IMR-90 (cell line): ENCODE measurements around the gene LAMTOR3. TPM values are rescaled to one million over a fixed set of nuclear protein-coding genes. Genes with fewer than 3 reads are reported as not detected.
A peak's percentile ranks its signal among the peaks of the same experiment; 100 is the strongest.

Source experiments
- ATAC-seq: fragments of 200-7000 bp; cut with Tn5 transposase; 2 replicates; pipeline ENCODE4 v1.9.1; 2020; ENCODE audit warnings: low read depth, mild to moderate bottlenecking, moderate library complexity
- BruUV-seq: library from RNA; stranded (reverse); fragments of 400-500 nt; replicated peaks from 2 replicates; lab custom pipeline; 2021; lab: Mats Ljungman, UMichigan
- CTCF ChIA-PET: fragments of 300-600 bp; formaldehyde crosslinking; extraction: SDS; loops from one replicate; lab custom pipeline; 2021; ENCODE audit warnings: antibody characterized with exemption; lab: Yijun Ruan, JAX
- POLR2A ChIA-PET: fragments of 300-600 bp; sonication (Branson Sonifier 250); formaldehyde crosslinking; loops from one replicate; lab custom pipeline; 2022; ENCODE audit warnings: antibody characterized with exemption; ENCODE audit not compliant: unreplicated experiment; lab: Charles Lee
- DNase-seq: peaks from one replicate; pipeline ENCODE4 v3.0.0; 2013
- H2AFZ ChIP-seq: replicated peaks from 2 replicates; pipeline ENCODE3; 2013; ENCODE audit warnings: low read length, mild to moderate bottlenecking; ENCODE audit not compliant: poor library complexity
- H2AK5ac ChIP-seq: 2 replicates; pipeline ENCODE4 v1.6.1; 2013; ENCODE audit warnings: low read depth, low read length, inconsistent platforms
- H2AK9ac ChIP-seq: replicated peaks from 2 replicates; pipeline ENCODE3; 2013; ENCODE audit warnings: mild to moderate bottlenecking, low read depth, low read length, moderate library complexity; ENCODE audit not compliant: poor library complexity
- H2BK120ac ChIP-seq: 2 replicates; pipeline ENCODE4 v1.6.1; 2013; ENCODE audit warnings: low read depth, low read length, inconsistent platforms
- H2BK15ac ChIP-seq: 3 replicates; pipeline ENCODE4 v1.6.1; 2013; ENCODE audit warnings: low read depth, low read length, inconsistent platforms
- H2BK20ac ChIP-seq: 2 replicates; pipeline ENCODE4 v1.6.1; 2013; ENCODE audit warnings: low read depth, mild to moderate bottlenecking, inconsistent platforms, low read length, moderate library complexity
- H2BK5ac ChIP-seq: 2 replicates; pipeline ENCODE4 v1.6.1; 2013; ENCODE audit warnings: mild to moderate bottlenecking, low read depth, low read length, inconsistent platforms; ENCODE audit not compliant: poor library complexity, severe bottlenecking
- H3K14ac ChIP-seq: replicated peaks from 2 replicates; pipeline ENCODE4 v1.6.1; 2013; ENCODE audit warnings: low read depth, low read length, inconsistent platforms
- H3K18ac ChIP-seq: 2 replicates; pipeline ENCODE4 v1.6.1; 2013; ENCODE audit warnings: low read depth, low read length, control low read depth
- H3K23ac ChIP-seq: 2 replicates; pipeline ENCODE4 v1.6.1; 2013; ENCODE audit warnings: low read depth, low read length, inconsistent platforms
- H3K27ac ChIP-seq: 2 replicates; pipeline ENCODE4 v1.5.1; 2013; ENCODE audit warnings: mild to moderate bottlenecking, control low read depth, low read length; ENCODE audit not compliant: insufficient read depth
- H3K27me3 ChIP-seq: 2 replicates; pipeline ENCODE4 v1.6.1; 2013; ENCODE audit warnings: low read length; ENCODE audit not compliant: control insufficient read depth, insufficient read depth
- H3K36me3 ChIP-seq: 2 replicates; pipeline ENCODE4 v1.6.1; 2013; ENCODE audit warnings: low read length, mixed read lengths; ENCODE audit not compliant: control insufficient read depth, insufficient read depth
- H3K4ac ChIP-seq: 2 replicates; pipeline ENCODE4 v1.6.1; 2013; ENCODE audit warnings: low read depth, low read length, inconsistent platforms
- H3K4me1 ChIP-seq: 2 replicates; pipeline ENCODE4 v1.6.1; 2013; ENCODE audit warnings: low read length, mixed read lengths; ENCODE audit not compliant: control insufficient read depth, insufficient read depth
- H3K4me2 ChIP-seq: 2 replicates; pipeline ENCODE4 v1.6.1; 2013; ENCODE audit warnings: low read depth, mild to moderate bottlenecking, control low read depth, low read length, moderate library complexity
- H3K4me3 ChIP-seq: 2 replicates; pipeline ENCODE4 v1.5.1; 2013; ENCODE audit warnings: low read depth, mild to moderate bottlenecking, control low read depth, low read length, moderate library complexity; ENCODE audit not compliant: insufficient read depth
- H3K56ac ChIP-seq: 2 replicates; pipeline ENCODE4 v1.6.1; 2013; ENCODE audit warnings: low read length, inconsistent platforms; ENCODE audit not compliant: insufficient read depth; ENCODE audit errors: extremely low read depth
- H3K79me1 ChIP-seq, 2 experiments: 2 replicates each; pipeline ENCODE4 v1.6.1; 2013; ENCODE audit warnings: low read length in 2 of 2, inconsistent platforms in 1 of 2, low read depth in 1 of 2
- H3K9ac ChIP-seq: 2 replicates; pipeline ENCODE4 v1.6.1; 2013; ENCODE audit warnings: low read depth, low read length, control low read depth
- H3K9me1 ChIP-seq: 2 replicates; pipeline ENCODE4 v1.6.1; 2013; ENCODE audit warnings: low read length, inconsistent platforms; ENCODE audit not compliant: insufficient read depth
- H3K9me3 ChIP-seq: 2 replicates; pipeline ENCODE4 v1.6.1; 2013; ENCODE audit warnings: low read length; ENCODE audit not compliant: control insufficient read depth, insufficient read depth
- H4K20me1 ChIP-seq: 2 replicates; pipeline ENCODE4 v1.6.1; 2013; ENCODE audit warnings: low read length, inconsistent platforms; ENCODE audit not compliant: insufficient read depth
- H4K5ac ChIP-seq: 2 replicates; pipeline ENCODE4 v1.6.1; 2013; ENCODE audit warnings: mild to moderate bottlenecking, low read depth, low read length, control low read depth
- H4K8ac ChIP-seq, 2 experiments: 2 replicates each; pipeline ENCODE4 v1.6.1; 2013; ENCODE audit warnings: low read depth in 2 of 2, low read length in 2 of 2, control low read depth in 1 of 2, inconsistent platforms in 1 of 2
- H4K91ac ChIP-seq: 2 replicates; pipeline ENCODE4 v1.6.1; 2013; ENCODE audit warnings: low read depth, low read length, inconsistent platforms; ENCODE audit not compliant: insufficient read depth
- BHLHE40 ChIP-seq: fragments of 150-350 bp; IDR thresholded peaks from 2 replicates; pipeline ENCODE4 v1.6.1; 2016; ENCODE audit warnings: mild to moderate bottlenecking, low read depth, low read length
- CEBPB ChIP-seq: IDR thresholded peaks from 2 replicates; pipeline ENCODE4 v1.6.1; 2012; ENCODE audit warnings: low read depth, low read length, improper control_type of control experiment
- CHD1 ChIP-seq: IDR thresholded peaks from 2 replicates; pipeline ENCODE4 v1.6.1; 2012; ENCODE audit warnings: low read depth, low read length, improper control_type of control experiment
- FOS ChIP-seq: fragments of 150-350 bp; IDR thresholded peaks from 2 replicates; pipeline ENCODE4 v1.6.1; 2016; ENCODE audit warnings: low read depth, low read length
- MAZ ChIP-seq: IDR thresholded peaks from 2 replicates; pipeline ENCODE4 v1.6.1; 2012; ENCODE audit warnings: low read depth, mild to moderate bottlenecking, low read length, improper control_type of control experiment, moderate library complexity, borderline replicate concordance
- MXI1 ChIP-seq: IDR thresholded peaks from 2 replicates; pipeline ENCODE4 v1.6.1; 2012; ENCODE audit warnings: low read depth, mild to moderate bottlenecking, low read length, moderate library complexity, borderline replicate concordance
- NFE2L2 ChIP-seq: fragments of 150-350 bp; IDR thresholded peaks from 2 replicates; pipeline ENCODE4 v1.6.1; 2016; ENCODE audit warnings: low read depth, mild to moderate bottlenecking, low read length
- POLR2A ChIP-seq: IDR thresholded peaks from 2 replicates; pipeline ENCODE4 v1.6.1; 2012; ENCODE audit warnings: mild to moderate bottlenecking, low read depth, low read length
- RAD21 ChIP-seq: IDR thresholded peaks from 2 replicates; pipeline ENCODE4 v1.6.1; 2012; ENCODE audit warnings: low read length, improper control_type of control experiment
- RCOR1 ChIP-seq: IDR thresholded peaks from 2 replicates; pipeline ENCODE4 v1.6.1; 2012; ENCODE audit warnings: mild to moderate bottlenecking, low read length, improper control_type of control experiment; ENCODE audit not compliant: insufficient replicate concordance
- WGBS, 2 experiments: methylation state at CpG; one replicate each; pipeline versions ENCODE4 v1.1.5 to v1.1.7; 2013; ENCODE audit warnings: missing lambda C conversion rate in 2 of 2; ENCODE audit not compliant: insufficient read length in 1 of 2; ENCODE audit errors: extremely low coverage in 2 of 2; 5-methylcytosine and 5-hydroxymethylcytosine counted together
- dilution Hi-C: fragments of 300-500 bp; cut with HindIII; formaldehyde crosslinking; loops from one replicate; pipeline ENCODE4 v1.14.3; 2018; ENCODE audit warnings: low sequenced_read_pairs; ENCODE audit not compliant: unreplicated experiment
- in situ Hi-C: fragments of 300-500 bp; cut with MboI; formaldehyde crosslinking; loops from 3 replicates; pipeline ENCODE4 v1.14.3; 2019; ENCODE audit warnings: low sequenced_read_pairs, inconsistent platforms, mixed read lengths
- intact Hi-C: fragments of 100-400 bp; cut with micrococcal nuclease; formaldehyde crosslinking; loops from 2 replicates; pipeline ENCODE4 v1.10.0; 2022
- polyA plus RNA-seq, 3 experiments: library from polyadenylated mRNA; depleted of rRNA; stranded (reverse); fragments of >200 nt; gene quantifications; 2 replicates each; pipeline ENCODE4 v1.2.3, GENCODE V29; 2012; ENCODE audit warnings: low replicate concordance in 1 of 3
- total RNA-seq: library from RNA; depleted of rRNA; stranded (reverse); fragments of >200 nt; gene quantifications from 2 replicates; pipeline ENCODE4 v1.2.3, GENCODE V29; 2012
- TF ChIP-seq, protein P1 (sequence below): conservative IDR thresholded peaks from 2 replicates; pipeline ENCODE4 v1.5.1; 2012; ENCODE audit warnings: mild to moderate bottlenecking, low read depth, low read length, improper control_type of control experiment
- TF ChIP-seq, protein P2 (sequence below): fragments of 150-350 bp; IDR thresholded peaks from 2 replicates; pipeline ENCODE4 v1.6.1; 2017; ENCODE audit warnings: mild to moderate bottlenecking, antibody characterized with exemption, low read length, low read depth

The LAMTOR3 gene
- total and polyA plus RNA-seq, 2 of the 4 experiments (the other 2 are of a cell fraction) = 28.6 to 35.7 TPM

DNA sequence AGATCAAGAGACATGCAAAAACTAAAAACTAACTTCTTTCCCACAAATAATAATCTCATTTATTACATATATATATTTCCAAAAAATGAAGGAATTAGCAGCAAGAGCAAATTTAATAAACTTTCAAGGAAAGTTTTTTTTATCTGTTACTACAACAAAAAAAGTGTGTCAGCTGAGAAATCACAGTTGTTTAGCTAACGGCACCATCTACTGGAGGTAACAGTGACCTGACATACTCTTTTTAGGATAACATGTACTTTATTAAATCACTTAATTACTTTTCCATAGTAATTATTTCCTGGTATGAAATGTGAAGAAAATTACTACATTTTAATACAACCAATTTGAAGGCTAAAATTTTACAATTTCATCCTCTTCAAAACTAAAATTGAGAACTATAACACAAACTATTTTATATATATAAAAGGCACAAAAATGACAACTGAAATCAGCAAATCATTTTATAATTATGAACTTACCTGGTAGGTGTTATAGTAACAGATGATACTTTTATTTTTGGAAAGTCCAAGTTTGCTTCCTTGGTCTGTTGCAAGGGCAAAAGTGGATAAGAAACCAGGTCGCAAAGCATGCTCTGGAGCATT lies 9.1 kb downstream of the LAMTOR3 start:
- Histone ChIP-seq H2AK5ac (no peak overlapping the region), H3K9me1 (no peaks in the 10 kb centered on the region), H3K4me3 (no peak overlapping the region), H3K79me1 (peaks cover 0 to 17% of the 10 kb centered on the region in 2 experiments; a peak in 3 of 4 replicates), H4K8ac (no peak overlapping the region), H4K91ac (no peak overlapping the region), H2BK5ac (no peak overlapping the region), H3K4me1 (no peaks in the 10 kb centered on the region), H3K14ac (no peak overlapping the region), H3K27me3 (no peaks in the 10 kb centered on the region), H2BK120ac (no peak overlapping the region), H3K27ac (no peak overlapping the region), H3K56ac (no peak overlapping the region), H2AK9ac (no peak overlapping the region), H2BK20ac (no peak overlapping the region), H3K36me3 (peaks cover 14% of the 10 kb centered on the region), H3K4me2 (no peak overlapping the region), H4K5ac (no peak overlapping the region), H3K9ac (no peak overlapping the region), H2BK15ac (no peak overlapping the region), H4K20me1 (peaks cover 4% of the 10 kb centered on the region; the same call in 1 of the 2 replicates), H3K9me3 (no peaks in the 10 kb centered on the region), H3K18ac (no peak overlapping the region), H2AFZ (no peak overlapping the region), H3K4ac (no peak overlapping the region), H3K23ac (no peak overlapping the region)
- dilution Hi-C loops = no loop called here
- DNase-seq = peak; percentile 38
- POLR2A ChIA-PET = interaction anchor here (0.7 kb wide), 1 partner anchor 1215 kb away, joined by 4 read pairs; no protein-coding TSS in a partner anchor
- in situ Hi-C loops = loop anchor here (10.0 kb wide), 1 partner anchor 320 kb away; the partner anchor contains the start of gene TRMT10A
- TF ChIP-seq NFE2L2 (no peak), CEBPB (no peak), MXI1 (no peak), RAD21 (peak; percentile 58), RCOR1 (no peak), BHLHE40 (no peak), CHD1 (no peak), POLR2A (no peak), FOS (no peak), MAZ (no peak)
- TF ChIP-seq, protein P1, sequence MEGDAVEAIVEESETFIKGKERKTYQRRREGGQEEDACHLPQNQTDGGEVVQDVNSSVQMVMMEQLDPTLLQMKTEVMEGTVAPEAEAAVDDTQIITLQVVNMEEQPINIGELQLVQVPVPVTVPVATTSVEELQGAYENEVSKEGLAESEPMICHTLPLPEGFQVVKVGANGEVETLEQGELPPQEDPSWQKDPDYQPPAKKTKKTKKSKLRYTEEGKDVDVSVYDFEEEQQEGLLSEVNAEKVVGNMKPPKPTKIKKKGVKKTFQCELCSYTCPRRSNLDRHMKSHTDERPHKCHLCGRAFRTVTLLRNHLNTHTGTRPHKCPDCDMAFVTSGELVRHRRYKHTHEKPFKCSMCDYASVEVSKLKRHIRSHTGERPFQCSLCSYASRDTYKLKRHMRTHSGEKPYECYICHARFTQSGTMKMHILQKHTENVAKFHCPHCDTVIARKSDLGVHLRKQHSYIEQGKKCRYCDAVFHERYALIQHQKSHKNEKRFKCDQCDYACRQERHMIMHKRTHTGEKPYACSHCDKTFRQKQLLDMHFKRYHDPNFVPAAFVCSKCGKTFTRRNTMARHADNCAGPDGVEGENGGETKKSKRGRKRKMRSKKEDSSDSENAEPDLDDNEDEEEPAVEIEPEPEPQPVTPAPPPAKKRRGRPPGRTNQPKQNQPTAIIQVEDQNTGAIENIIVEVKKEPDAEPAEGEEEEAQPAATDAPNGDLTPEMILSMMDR = peak; percentile 45
- TF ChIP-seq, protein P2, sequence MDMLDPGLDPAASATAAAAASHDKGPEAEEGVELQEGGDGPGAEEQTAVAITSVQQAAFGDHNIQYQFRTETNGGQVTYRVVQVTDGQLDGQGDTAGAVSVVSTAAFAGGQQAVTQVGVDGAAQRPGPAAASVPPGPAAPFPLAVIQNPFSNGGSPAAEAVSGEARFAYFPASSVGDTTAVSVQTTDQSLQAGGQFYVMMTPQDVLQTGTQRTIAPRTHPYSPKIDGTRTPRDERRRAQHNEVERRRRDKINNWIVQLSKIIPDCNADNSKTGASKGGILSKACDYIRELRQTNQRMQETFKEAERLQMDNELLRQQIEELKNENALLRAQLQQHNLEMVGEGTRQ = no peak
- CTCF ChIA-PET = interaction anchor here (0.6 to 1.0 kb wide), 2 partner anchors 77 to 161 kb away, joined by 3 read pairs; no protein-coding TSS in a partner anchor
- BruUV-seq = no TSS peak
- WGBS, 2 experiments = no CpG with 5 or more reads among the region's 2 CpGs
- intact Hi-C loops = loop anchor here (1.0 to 5.0 kb wide), 2 partner anchors 73 to 324 kb away; no protein-coding TSS in a partner anchor
- no peak for ATAC-seq
